GM21529 (cell line): ENCODE results near the gene WNT9A.

ENCODE experiments used
- ATAC-seq: cut with Tn5 transposase; IDR thresholded peaks from one replicate; pipeline ENCODE4 v1.9.1; 2021; ENCODE audit not compliant: unreplicated experiment

The WNT9A gene

GRCh38 chr1:227942021-227942715 is 5.6 kb downstream of the WNT9A start:
- ATAC-seq: no peak

- ATAC-seq: no peak
Measured at GRCh38 chr1:227941509-227942020, 6.2 kb downstream of the WNT9A start.

GRCh38 chr1:227940791-227941241 is 6.9 kb downstream of the WNT9A start:
- no peak for ATAC-seq

- ATAC-seq: no peak
Measured at GRCh38 chr1:227939791-227940771, 7.7 kb downstream of the WNT9A start.

- no peak for ATAC-seq
Measured at GRCh38 chr1:227938911-227939790, 8.6 kb downstream of the WNT9A start.

GRCh38 chr1:227938276-227938675 is 9.5 kb downstream of the WNT9A start:
- ATAC-seq: no peak

GRCh38 chr1:227937838-227938145 is 9.9 kb downstream of the WNT9A start:
- ATAC-seq: no peak

GRCh38 chr1:227937031-227937837 is 10.5 kb downstream of the WNT9A start:
- ATAC-seq: no peak

GRCh38 chr1:227935826-227936225 is 11.9 kb downstream of the WNT9A start:
- no peak for ATAC-seq

GRCh38 chr1:227934476-227935313 is 13.0 kb downstream of the WNT9A start:
- no peak for ATAC-seq

GRCh38 chr1:227929751-227930472 is 17.8 kb downstream of the WNT9A start:
- ATAC-seq: no peak

GRCh38 chr1:227928811-227929375 is 18.8 kb downstream of the WNT9A start:
- no peak for ATAC-seq

GRCh38 chr1:227927971-227928741 is 19.6 kb downstream of the WNT9A start:
- no peak for ATAC-seq

GRCh38 chr1:227926896-227927885 is 20.5 kb downstream of the WNT9A start:
- no peak for ATAC-seq

GRCh38 chr1:227926216-227926791 is 21.4 kb downstream of the WNT9A start:
- ATAC-seq: no peak
